Measurements from ENCODE around the gene SND1. TPM values are rescaled to one million over a fixed set of nuclear protein-coding genes. Genes with fewer than 3 reads are reported as not detected.
A peak's percentile ranks its signal among the peaks of the same experiment; 100 is the strongest.

The SND1 gene
- total RNA-seq, 1 experiment from 2014 or later = 139 TPM

- POLR2A ChIA-PET (ENCODE audit: unreplicated experiment) = no interaction called here
- Histone ChIP-seq H3K79me2 (ENCODE audit: low read length) (peaks cover 42% of the 10 kb centered on the region), H3K27ac (ENCODE audit: low read length) (no peak overlapping the region), H3K4me3 (ENCODE audit: low read length) (no peak overlapping the region), H3K36me3 (ENCODE audit: low read depth, low read length) (peaks cover 18% of the 10 kb centered on the region), H3F3A (ENCODE audit: low read length, unreplicated experiment) (no peaks in the 10 kb centered on the region), H3K4me1 (ENCODE audit: insufficient read depth, low read length) (no peaks in the 10 kb centered on the region), H3K9me3 (ENCODE audit: low read length) (no peaks in the 10 kb centered on the region), H3K9me2 (replicated peaks; ENCODE audit: low read length) (no peaks in the 10 kb centered on the region), H4K20me1 (ENCODE audit: low read length) (no peaks in the 10 kb centered on the region), H3K27me3 (ENCODE audit: low read length) (no peaks in the 10 kb centered on the region), H3K4me2 (ENCODE audit: low read length) (no peak overlapping the region), H3K9ac (ENCODE audit: low read length) (no peak overlapping the region), H2AFZ (ENCODE audit: low read length) (no peak overlapping the region)
- DNase-seq = no peak
- BruUV-seq (replicated peaks) = no TSS peak
- no peak for TF ChIP-seq CTCF (conservative IDR thresholded peaks at IDR 0.05; ENCODE audit: low read depth, low read length)
- TF ChIP-seq EZH2 (IDR thresholded peaks at IDR 0.05; ENCODE audit: low read length, unreplicated experiment) = no peak
- TF ChIP-seq EZH2phosphoT487 (IDR thresholded peaks at IDR 0.05; ENCODE audit: borderline replicate concordance, low read length) = no peak
- intact Hi-C loops (cut with micrococcal nuclease) = no loop called here
- ATAC-seq = no peak
- CTCF ChIA-PET = no interaction called here
Observed at GRCh38 chr7:127807340-127807739, 155.3 kb downstream of the SND1 start.

- no peak overlapping the region for H3K4me3 ChIP-seq (ENCODE audit: low read length)
- no peaks in the 10 kb centered on the region for H3F3A ChIP-seq (ENCODE audit: low read length, unreplicated experiment)
- no peak overlapping the region for H3K27ac ChIP-seq (ENCODE audit: low read length)
- BruUV-seq (replicated peaks) = no TSS peak
- ChIA-PET POLR2A (ENCODE audit: unreplicated experiment) (no interaction called here), CTCF (no interaction called here)
- H3K4me1 ChIP-seq (ENCODE audit: insufficient read depth, low read length) = no peaks in the 10 kb centered on the region
- H4K20me1 ChIP-seq (ENCODE audit: low read length) = peaks cover 5% of the 10 kb centered on the region; the same call in 1 of the 2 replicates
- no peaks in the 10 kb centered on the region for H3K9me2 ChIP-seq (replicated peaks; ENCODE audit: low read length)
- DNase-seq (no peak), ATAC-seq (no peak)
- H3K36me3 ChIP-seq (ENCODE audit: low read depth, low read length) = peaks cover 18% of the 10 kb centered on the region
- H3K79me2 ChIP-seq (ENCODE audit: low read length) = peaks cover 46% of the 10 kb centered on the region
- no peaks in the 10 kb centered on the region for H3K27me3 ChIP-seq (ENCODE audit: low read length)
- no peak for TF ChIP-seq EZH2 (IDR thresholded peaks at IDR 0.05; ENCODE audit: low read length, unreplicated experiment)
- TF ChIP-seq CTCF (conservative IDR thresholded peaks at IDR 0.05; ENCODE audit: low read depth, low read length) = no peak
- TF ChIP-seq EZH2phosphoT487 (IDR thresholded peaks at IDR 0.05; ENCODE audit: borderline replicate concordance, low read length) = no peak
- H3K4me2 ChIP-seq (ENCODE audit: low read length) = no peak overlapping the region
- H3K9me3 ChIP-seq (ENCODE audit: low read length) = no peaks in the 10 kb centered on the region
- H3K9ac ChIP-seq (ENCODE audit: low read length) = no peak overlapping the region
- H2AFZ ChIP-seq (ENCODE audit: low read length) = no peak overlapping the region
- intact Hi-C loops (cut with micrococcal nuclease) = no loop called here
Observed at GRCh38 chr7:127807829-127808228, 155.8 kb downstream of the SND1 start.

GRCh38 chr7:127809261-127809702, 157.3 kb downstream of the SND1 start:
- Histone ChIP-seq H2AFZ (ENCODE audit: low read length) (no peak overlapping the region), H3K4me1 (ENCODE audit: insufficient read depth, low read length) (no peaks in the 10 kb centered on the region), H3F3A (ENCODE audit: low read length, unreplicated experiment) (no peaks in the 10 kb centered on the region), H4K20me1 (ENCODE audit: low read length) (peaks cover 5% of the 10 kb centered on the region; the same call in 1 of the 2 replicates), H3K9me3 (ENCODE audit: low read length) (no peaks in the 10 kb centered on the region), H3K9me2 (replicated peaks; ENCODE audit: low read length) (no peaks in the 10 kb centered on the region), H3K9ac (ENCODE audit: low read length) (no peak overlapping the region), H3K4me3 (ENCODE audit: low read length) (no peak overlapping the region), H3K36me3 (ENCODE audit: low read depth, low read length) (peaks cover 20% of the 10 kb centered on the region), H3K79me2 (ENCODE audit: low read length) (peaks cover 56% of the 10 kb centered on the region), H3K4me2 (ENCODE audit: low read length) (no peak overlapping the region), H3K27me3 (ENCODE audit: low read length) (no peaks in the 10 kb centered on the region), H3K27ac (ENCODE audit: low read length) (no peak overlapping the region)
- no peak for TF ChIP-seq EZH2phosphoT487 (IDR thresholded peaks at IDR 0.05; ENCODE audit: borderline replicate concordance, low read length)
- TF ChIP-seq EZH2 (IDR thresholded peaks at IDR 0.05; ENCODE audit: low read length, unreplicated experiment) = no peak
- no peak for TF ChIP-seq CTCF (conservative IDR thresholded peaks at IDR 0.05; ENCODE audit: low read depth, low read length)
- intact Hi-C loops (cut with micrococcal nuclease) = no loop called here
- CTCF ChIA-PET = no interaction called here
- ATAC-seq (peak; percentile 80), DNase-seq (peak; percentile 37)
- POLR2A ChIA-PET (ENCODE audit: unreplicated experiment) = no interaction called here
- BruUV-seq (replicated peaks) = no TSS peak

Data from PC-3 (cell line).